SK-N-SH treated with all-trans-retinoic acid at 6 μM for 48 hours (cell line): Measurements from ENCODE around the gene KPTN.

Experiments used
- PATZ1 ChIP-seq: fragments of 250-450 bp; sonication (Bioruptor Pico); IDR thresholded peaks from 2 replicates; pipeline ENCODE4 v1.8.0; 2020; ENCODE audit warnings: mild to moderate bottlenecking, moderate library complexity, borderline replicate concordance
- ZFP3 ChIP-seq: fragments of 250-450 bp; sonication (Bioruptor Pico); IDR thresholded peaks from 2 replicates; pipeline ENCODE4 v1.5.0; 2020; ENCODE audit warnings: mild to moderate bottlenecking, moderate library complexity

- no peak for TF ChIP-seq PATZ1 (CRISPR knock-in tag)
- TF ChIP-seq ZFP3: no peak
Observed at GRCh38 chr19:47444388-47444821, 39.6 kb downstream of the KPTN start.
